Progenitor cell of endocrine pancreas (in vitro differentiated cells): ENCODE data around the gene ANKRD63. TPM values are rescaled to one million over a fixed set of nuclear protein-coding genes. Genes with fewer than 3 reads are reported as not detected.

ENCODE experiments used
- DNase-seq: peaks from one replicate; pipeline ENCODE4 v3.0.0; 2021; ENCODE audit warnings: low spot score; ENCODE audit not compliant: unreplicated experiment
- H3K27ac Mint-ChIP-seq: 2 replicates; pipeline ENCODE4 v1.8.0; 2021; ENCODE audit warnings: mild to moderate bottlenecking, moderate library complexity, mixed read lengths
- H3K27me3 Mint-ChIP-seq: 2 replicates; pipeline ENCODE4 v1.8.0; 2021; ENCODE audit warnings: mixed read lengths
- H3K36me3 Mint-ChIP-seq: 2 replicates; pipeline ENCODE4 v1.8.0; 2022; ENCODE audit warnings: mixed read lengths; ENCODE audit not compliant: insufficient read depth
- H3K4me1 Mint-ChIP-seq: 2 replicates; pipeline ENCODE4 v1.8.0; 2021; ENCODE audit warnings: low read depth, mixed read lengths
- H3K4me3 Mint-ChIP-seq: 2 replicates; pipeline ENCODE4 v1.8.0; 2021; ENCODE audit warnings: low read depth, mild to moderate bottlenecking, moderate library complexity, mixed read lengths
- H3K9me3 Mint-ChIP-seq: 2 replicates; pipeline ENCODE4 v1.8.0; 2021; ENCODE audit warnings: low read depth, mixed read lengths
- CTCF ChIP-seq: fragments of 200-600 bp; sonication (generic); IDR thresholded peaks from one replicate; pipeline ENCODE4 v1.5.0; 2021; ENCODE audit warnings: antibody characterized with exemption, mild to moderate bottlenecking; ENCODE audit not compliant: unreplicated experiment
- total RNA-seq: library from RNA; stranded (reverse); gene quantifications from 2 replicates; pipeline ENCODE4 v1.2.1, GENCODE V29; 2021

Gene ANKRD63
- total RNA-seq, 1 donor from 2014 or later = not detected

GRCh38 chr15:40255033-40255432 is 27.8 kb downstream of the ANKRD63 start:
- H3K27me3 Mint-ChIP-seq = peaks cover 34% of the 10 kb centered on the region
- TF ChIP-seq CTCF = no peak
- no peak overlapping the region for H3K27ac Mint-ChIP-seq
- no peak for DNase-seq
- no peak overlapping the region for H3K4me3 Mint-ChIP-seq
- no peaks in the 10 kb centered on the region for H3K36me3 Mint-ChIP-seq
- H3K9me3 Mint-ChIP-seq = no peaks in the 10 kb centered on the region
- H3K4me1 Mint-ChIP-seq = peaks cover 4% of the 10 kb centered on the region

- peaks cover 39% of the 10 kb centered on the region for H3K27me3 Mint-ChIP-seq
- H3K9me3 Mint-ChIP-seq = no peaks in the 10 kb centered on the region
- no peak overlapping the region for H3K4me3 Mint-ChIP-seq
- TF ChIP-seq CTCF = no peak
- peaks cover 4% of the 10 kb centered on the region for H3K4me1 Mint-ChIP-seq
- no peak overlapping the region for H3K27ac Mint-ChIP-seq
- no peak for DNase-seq
- H3K36me3 Mint-ChIP-seq = no peaks in the 10 kb centered on the region
These were observed 28.4 kb downstream of the ANKRD63 start for GRCh38 chr15:40254452-40254851.

GRCh38 chr15:40253167-40253790 is 29.6 kb downstream of the ANKRD63 start:
- H3K27me3 Mint-ChIP-seq = peaks cover 41% of the 10 kb centered on the region
- TF ChIP-seq CTCF = no peak
- no peak for DNase-seq

GRCh38 chr15:40252438-40253166 is 30.3 kb downstream of the ANKRD63 start:
- H3K4me3 Mint-ChIP-seq = peak overlapping the region; percentile 83
- no peaks in the 10 kb centered on the region for H3K36me3 Mint-ChIP-seq
- H3K4me1 Mint-ChIP-seq = peaks cover 4% of the 10 kb centered on the region
- H3K27me3 Mint-ChIP-seq = peaks cover 41% of the 10 kb centered on the region
- no peaks in the 10 kb centered on the region for H3K9me3 Mint-ChIP-seq
- peak overlapping the region; percentile 90 for H3K27ac Mint-ChIP-seq
- peak; percentile 43 for DNase-seq
- TF ChIP-seq CTCF = no peak

More at GRCh38 chr15:40253167-40253790, 29.6 kb downstream of the ANKRD63 start:
- peaks cover 4% of the 10 kb centered on the region for H3K4me1 Mint-ChIP-seq
- H3K36me3 Mint-ChIP-seq = no peaks in the 10 kb centered on the region
- H3K9me3 Mint-ChIP-seq = no peaks in the 10 kb centered on the region
- peak overlapping the region; percentile 90 for H3K27ac Mint-ChIP-seq
- peak overlapping the region; percentile 83 for H3K4me3 Mint-ChIP-seq

- peaks cover 43% of the 10 kb centered on the region for H3K27me3 Mint-ChIP-seq
- H3K4me1 Mint-ChIP-seq = peaks cover 4% of the 10 kb centered on the region
- DNase-seq = no peak
- no peaks in the 10 kb centered on the region for H3K36me3 Mint-ChIP-seq
- H3K4me3 Mint-ChIP-seq = peak overlapping the region; percentile 51
- TF ChIP-seq CTCF = no peak
- H3K27ac Mint-ChIP-seq = no peak overlapping the region
- H3K9me3 Mint-ChIP-seq = no peaks in the 10 kb centered on the region
These were observed 30.8 kb downstream of the ANKRD63 start for GRCh38 chr15:40252141-40252437.
